K562 (cell line): ENCODE results near the gene NGDN. TPM values are rescaled to one million over a fixed set of nuclear protein-coding genes. Genes with fewer than 3 reads are reported as not detected.

Experiments used
- ATAC-seq: fragments of 200-7000 bp; cut with Tn5 transposase; 3 replicates; pipeline ENCODE4 v1.9.1; 2020; ENCODE audit warnings: moderate library complexity
- BruUV-seq: library from RNA; stranded (reverse); fragments of 400-500 nt; replicated peaks from 2 replicates; lab custom pipeline; 2021; lab: Mats Ljungman, UMichigan
- CTCF ChIA-PET: fragments of 300-600 bp; formaldehyde crosslinking; extraction: SDS; loops from one replicate; lab custom pipeline; 2021; ENCODE audit warnings: low intra/inter-chr PET ratio; lab: Yijun Ruan, JAX
- POLR2A ChIA-PET: fragments of 300-600, 350-650 bp; sonication (Branson Sonifier 250); formaldehyde crosslinking; extraction: SDS; loops from one replicate; lab custom pipeline; 2021; ENCODE audit warnings: antibody characterized with exemption, inconsistent platforms; lab: Yijun Ruan, JAX
- DNase-seq, 4 experiments: peaks; one replicate each; pipeline versions ENCODE4 v3.0.0 to v3.0.0-alpha.2; 2011 to 2018; ENCODE audit warnings: low spot score in 3 of 4, mixed read lengths in 3 of 4; ENCODE audit errors: extremely low read depth in 1 of 4
- FAIRE-seq: peaks from 2 replicates; lab custom pipeline; 2011; peaks lifted over from hg19 to GRCh38; lab: Jason Lieb, UNC
- H2AFZ ChIP-seq: 2 replicates; pipeline ENCODE4 v1.6.0; 2011; ENCODE audit warnings: low read depth, low read length, control low read depth, inconsistent platforms
- H3K27ac ChIP-seq: fragments of 200-600 bp; 3 replicates; pipeline ENCODE4 v1.8.0; 2011; ENCODE audit warnings: low read depth, mild to moderate bottlenecking, control low read depth, inconsistent platforms, low read length, moderate library complexity, mixed read lengths; ENCODE audit errors: extremely low read depth
- H3K27me3 ChIP-seq, 2 experiments: fragments of 300-600 bp in 1 of 2; 2 replicates in 1 of 2; 3 replicates in 1 of 2; pipeline versions ENCODE4 v1.6.0 to v1.8.0; 2011; ENCODE audit warnings: inconsistent platforms in 2 of 2, low read length in 2 of 2, mild to moderate bottlenecking in 1 of 2, mixed read lengths in 1 of 2, moderate library complexity in 1 of 2; ENCODE audit not compliant: control insufficient read depth in 2 of 2, insufficient read depth in 2 of 2
- H3K36me3 ChIP-seq: fragments of 300-600 bp; 3 replicates; pipeline ENCODE4 v1.8.0; 2011; ENCODE audit warnings: mild to moderate bottlenecking, low read length, inconsistent platforms; ENCODE audit not compliant: control insufficient read depth, insufficient read depth
- H3K4me1 ChIP-seq, 2 experiments: fragments of 200-600 bp in 1 of 2; replicated peaks in 1 of 2; 2 replicates in 1 of 2; 3 replicates in 1 of 2; pipeline versions ENCODE4 v1.5.1 to v1.8.0; 2011; ENCODE audit warnings: inconsistent platforms in 2 of 2, low read length in 2 of 2, mild to moderate bottlenecking in 1 of 2, mixed read lengths in 1 of 2, moderate library complexity in 1 of 2; ENCODE audit not compliant: control insufficient read depth in 2 of 2, insufficient read depth in 2 of 2
- H3K4me2 ChIP-seq: 2 replicates; pipeline ENCODE4 v1.6.1; 2011; ENCODE audit warnings: low read length, control low read depth, inconsistent platforms, mixed read lengths; ENCODE audit not compliant: insufficient read depth
- H3K4me3 ChIP-seq: fragments of 200-600 bp; sonication (generic), shearing (Covaris generic); 2 replicates; pipeline ENCODE4 v1.5.1; 2016; ENCODE audit warnings: control low read depth, inconsistent platforms
- H3K79me2 ChIP-seq: fragments of 200-600 bp; 3 replicates; pipeline ENCODE4 v1.8.0; 2011; ENCODE audit warnings: low read length, inconsistent platforms; ENCODE audit not compliant: control insufficient read depth, insufficient read depth
- H3K9ac ChIP-seq, 2 experiments: 2 replicates each; pipeline versions ENCODE4 v1.6.0 to v1.6.1; 2011; ENCODE audit warnings: low read depth in 2 of 2, low read length in 2 of 2, control low read depth in 1 of 2, inconsistent platforms in 1 of 2, mild to moderate bottlenecking in 1 of 2, mixed read lengths in 1 of 2; ENCODE audit not compliant: insufficient read depth in 1 of 2
- H3K9me1 ChIP-seq: one replicate; pipeline ENCODE4 v1.6.0; 2011; ENCODE audit warnings: inconsistent platforms, mild to moderate bottlenecking, low read length, moderate library complexity; ENCODE audit not compliant: control insufficient read depth, insufficient read depth
- H3K9me3 ChIP-seq: replicated peaks from 2 replicates; pipeline ENCODE4 v1.5.1; 2011; ENCODE audit warnings: low read depth, low read length, inconsistent platforms; ENCODE audit not compliant: control insufficient read depth, insufficient read depth
- H4K20me1 ChIP-seq: replicated peaks from 2 replicates; pipeline ENCODE4 v1.6.1; 2011; ENCODE audit warnings: low read length, inconsistent platforms, mixed read lengths; ENCODE audit not compliant: control insufficient read depth, insufficient read depth
- CTCF ChIP-seq, 3 experiments: IDR thresholded peaks in 2 of 3; conservative IDR thresholded peaks in 1 of 3; 2 replicates each; pipeline ENCODE4 v1.5.1; 2011 to 2012; ENCODE audit warnings: low read length in 3 of 3, mild to moderate bottlenecking in 3 of 3, control low read depth in 2 of 3, improper control_type of control experiment in 1 of 3, inconsistent platforms in 1 of 3, low read depth in 1 of 3, mixed read lengths in 1 of 3, moderate library complexity in 1 of 3; ENCODE audit not compliant: insufficient read depth in 2 of 3
- RAD21 ChIP-seq, 2 experiments: fragments of 250-450 bp in 1 of 2; fragments of 450-650 bp in 1 of 2; sonication (Bioruptor Pico) in 1 of 2; formaldehyde crosslinking in 1 of 2; IDR thresholded peaks in 1 of 2; conservative IDR thresholded peaks in 1 of 2; 2 replicates each; pipeline versions ENCODE4 v1.4.0 to v1.8.0; 2020 to 2022; ENCODE audit warnings: mild to moderate bottlenecking in 2 of 2, moderate library complexity in 1 of 2
- ZNF24 ChIP-seq: fragments of 450-650 bp; IDR thresholded peaks from 2 replicates; pipeline ENCODE4 v1.6.1; 2016
- WGBS: fragments of 100-300 bp; shearing (Covaris generic); methylation state at CpG from one replicate; pipeline ENCODE4 v1.1.6; 2016; ENCODE audit warnings: low coverage, mixed read lengths; ENCODE audit not compliant: insufficient coverage; ENCODE audit errors: missing lambda C conversion rate; 5-methylcytosine and 5-hydroxymethylcytosine counted together
- in situ Hi-C: fragments of 300-500 bp; cut with MboI; formaldehyde crosslinking; loops from 4 replicates; pipeline ENCODE4 v1.15.0; 2018; ENCODE audit warnings: inconsistent platforms, mixed read lengths
- intact Hi-C: fragments of 100-400 bp; cut with micrococcal nuclease; formaldehyde crosslinking; loops from 2 replicates; pipeline ENCODE4 v1.14.2; 2022
- polyA plus RNA-seq, 8 experiments: library from polyadenylated mRNA; depleted of rRNA in 4 of 8; stranded (reverse) in 5 of 8; unstranded in 3 of 8; fragments of >200 nt; fragmentation: Nextera tagmentation in 2 of 8; fragmentation: Illumina TruSeq in 1 of 8; extraction: Ambion mirVana in 2 of 8; extraction: Trizol in 1 of 8; gene quantifications; 2 replicates each; pipeline versions ENCODE4 v1.2.1 to v1.2.3, GENCODE V29; 2011 to 2014; ENCODE audit warnings: inconsistent platforms in 1 of 8, missing spikeins in 1 of 8
- total RNA-seq, 7 experiments: library from RNA; depleted of rRNA in 6 of 7; stranded (reverse); fragments of >200 nt in 6 of 7; fragmentation: Illumina TruSeq in 2 of 7; extraction: Trizol in 2 of 7; gene quantifications; 2 replicates each; pipeline versions ENCODE4 v1.2.1 to v1.2.3, GENCODE V29; 2011 to 2021; ENCODE audit warnings: low replicate concordance in 1 of 7
- TF ChIP-seq, protein P1 (sequence below), 2 experiments: fragments of 450-650 bp; formaldehyde crosslinking in 1 of 2; IDR thresholded peaks; 2 replicates each; pipeline versions ENCODE4 v1.4.0 to v1.6.1; 2014 to 2020; ENCODE audit warnings: mild to moderate bottlenecking in 2 of 2, borderline replicate concordance in 1 of 2, low read depth in 1 of 2
- TF ChIP-seq, protein P2 (sequence below): fragments of 450-650 bp; formaldehyde crosslinking; IDR thresholded peaks from 2 replicates; pipeline ENCODE4 v1.4.0; 2020; ENCODE audit warnings: mild to moderate bottlenecking, moderate library complexity
- TF ChIP-seq, protein P3 (sequence below): fragments of 250-450 bp; sonication (Bioruptor Pico); IDR thresholded peaks from 2 replicates; pipeline ENCODE4 v1.5.0; 2020; ENCODE audit warnings: mild to moderate bottlenecking

Gene NGDN
- total and polyA plus RNA-seq, 9 of the 15 experiments (the other 6 are each of a cell fraction or from before 2014, with no cell fraction given) = 42.9 to 195 (median 74.9) TPM

GRCh38 chr14:23478109-23478759, 8.7 kb downstream of the NGDN start:
- no peaks in the 10 kb centered on the region for H3K27me3 ChIP-seq
- intact Hi-C loops = loop anchor here (1.0 kb wide), 1 partner anchor 81 kb away; no protein-coding TSS in a partner anchor
- no peak overlapping the region for H3K4me3 ChIP-seq
- H3K36me3 ChIP-seq = peaks cover 55% of the 10 kb centered on the region
- CTCF ChIA-PET = interaction anchor here (0.6 to 2.8 kb wide), 5 partner anchors 61 to 151 kb away, joined by 5 to 22 read pairs (median 9); no protein-coding TSS in a partner anchor
- no peak overlapping the region for H3K4me2 ChIP-seq
- DNase-seq = peak; percentile 20 to 51 (median 26)
- peak; percentile 69 for FAIRE-seq
- BruUV-seq = no TSS peak
- H3K9me1 ChIP-seq = no peaks in the 10 kb centered on the region
- peak; percentile 55; the same call in 2 of the 3 replicates for ATAC-seq
- no peak overlapping the region for H3K9ac ChIP-seq
- H4K20me1 ChIP-seq = 0 out of 2 replicates have a peak, but pooled peaks cover 5% of the 10 kb centered on the region
- H2AFZ ChIP-seq = no peak overlapping the region
- H3K79me2 ChIP-seq = no peaks in the 10 kb centered on the region
- H3K27ac ChIP-seq = no peak overlapping the region
- in situ Hi-C loops = no loop called here
- 14% methylated on average over 5 of the region's 5 CpGs for WGBS
- H3K4me1 ChIP-seq = no peaks in the 10 kb centered on the region
- POLR2A ChIA-PET = interaction anchor here (0.6 kb wide), 1 partner anchor 87 kb away, joined by 3 read pairs; no protein-coding TSS in a partner anchor
- H3K9me3 ChIP-seq = no peaks in the 10 kb centered on the region
- peak; percentile 67 to 77 for TF ChIP-seq RAD21 (CRISPR knock-in tag; conservative IDR thresholded peaks at IDR 0.05 in 1 of 2, IDR thresholded peaks at IDR 0.05 in 1 of 2)
- TF ChIP-seq CTCF (IDR thresholded peaks at IDR 0.05 in 2 of 3, conservative IDR thresholded peaks at IDR 0.05 in 1 of 3; ENCODE audit: insufficient read depth in 2 of 3, low read depth in 1 of 3, low read length in 3 of 3) = peak; percentile 46 to 65 (median 53); a peak in 5 of 6 replicates
- TF ChIP-seq ZNF24 = no peak
- TF ChIP-seq, protein P1, sequence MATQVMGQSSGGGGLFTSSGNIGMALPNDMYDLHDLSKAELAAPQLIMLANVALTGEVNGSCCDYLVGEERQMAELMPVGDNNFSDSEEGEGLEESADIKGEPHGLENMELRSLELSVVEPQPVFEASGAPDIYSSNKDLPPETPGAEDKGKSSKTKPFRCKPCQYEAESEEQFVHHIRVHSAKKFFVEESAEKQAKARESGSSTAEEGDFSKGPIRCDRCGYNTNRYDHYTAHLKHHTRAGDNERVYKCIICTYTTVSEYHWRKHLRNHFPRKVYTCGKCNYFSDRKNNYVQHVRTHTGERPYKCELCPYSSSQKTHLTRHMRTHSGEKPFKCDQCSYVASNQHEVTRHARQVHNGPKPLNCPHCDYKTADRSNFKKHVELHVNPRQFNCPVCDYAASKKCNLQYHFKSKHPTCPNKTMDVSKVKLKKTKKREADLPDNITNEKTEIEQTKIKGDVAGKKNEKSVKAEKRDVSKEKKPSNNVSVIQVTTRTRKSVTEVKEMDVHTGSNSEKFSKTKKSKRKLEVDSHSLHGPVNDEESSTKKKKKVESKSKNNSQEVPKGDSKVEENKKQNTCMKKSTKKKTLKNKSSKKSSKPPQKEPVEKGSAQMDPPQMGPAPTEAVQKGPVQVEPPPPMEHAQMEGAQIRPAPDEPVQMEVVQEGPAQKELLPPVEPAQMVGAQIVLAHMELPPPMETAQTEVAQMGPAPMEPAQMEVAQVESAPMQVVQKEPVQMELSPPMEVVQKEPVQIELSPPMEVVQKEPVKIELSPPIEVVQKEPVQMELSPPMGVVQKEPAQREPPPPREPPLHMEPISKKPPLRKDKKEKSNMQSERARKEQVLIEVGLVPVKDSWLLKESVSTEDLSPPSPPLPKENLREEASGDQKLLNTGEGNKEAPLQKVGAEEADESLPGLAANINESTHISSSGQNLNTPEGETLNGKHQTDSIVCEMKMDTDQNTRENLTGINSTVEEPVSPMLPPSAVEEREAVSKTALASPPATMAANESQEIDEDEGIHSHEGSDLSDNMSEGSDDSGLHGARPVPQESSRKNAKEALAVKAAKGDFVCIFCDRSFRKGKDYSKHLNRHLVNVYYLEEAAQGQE (IDR thresholded peaks at IDR 0.05; ENCODE audit: borderline replicate concordance) = peak; percentile 70
- TF ChIP-seq, protein P1 (CRISPR knock-in tag; IDR thresholded peaks at IDR 0.05; ENCODE audit: low read depth) = no peak
- TF ChIP-seq, protein P2, sequence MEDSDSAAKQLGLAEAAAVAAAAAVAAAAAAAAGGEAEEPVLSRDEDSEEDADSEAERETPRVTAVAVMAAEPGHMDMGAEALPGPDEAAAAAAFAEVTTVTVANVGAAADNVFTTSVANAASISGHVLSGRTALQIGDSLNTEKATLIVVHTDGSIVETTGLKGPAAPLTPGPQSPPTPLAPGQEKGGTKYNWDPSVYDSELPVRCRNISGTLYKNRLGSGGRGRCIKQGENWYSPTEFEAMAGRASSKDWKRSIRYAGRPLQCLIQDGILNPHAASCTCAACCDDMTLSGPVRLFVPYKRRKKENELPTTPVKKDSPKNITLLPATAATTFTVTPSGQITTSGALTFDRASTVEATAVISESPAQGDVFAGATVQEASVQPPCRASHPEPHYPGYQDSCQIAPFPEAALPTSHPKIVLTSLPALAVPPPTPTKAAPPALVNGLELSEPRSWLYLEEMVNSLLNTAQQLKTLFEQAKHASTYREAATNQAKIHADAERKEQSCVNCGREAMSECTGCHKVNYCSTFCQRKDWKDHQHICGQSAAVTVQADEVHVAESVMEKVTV = peak; percentile 50
- TF ChIP-seq, protein P3, sequence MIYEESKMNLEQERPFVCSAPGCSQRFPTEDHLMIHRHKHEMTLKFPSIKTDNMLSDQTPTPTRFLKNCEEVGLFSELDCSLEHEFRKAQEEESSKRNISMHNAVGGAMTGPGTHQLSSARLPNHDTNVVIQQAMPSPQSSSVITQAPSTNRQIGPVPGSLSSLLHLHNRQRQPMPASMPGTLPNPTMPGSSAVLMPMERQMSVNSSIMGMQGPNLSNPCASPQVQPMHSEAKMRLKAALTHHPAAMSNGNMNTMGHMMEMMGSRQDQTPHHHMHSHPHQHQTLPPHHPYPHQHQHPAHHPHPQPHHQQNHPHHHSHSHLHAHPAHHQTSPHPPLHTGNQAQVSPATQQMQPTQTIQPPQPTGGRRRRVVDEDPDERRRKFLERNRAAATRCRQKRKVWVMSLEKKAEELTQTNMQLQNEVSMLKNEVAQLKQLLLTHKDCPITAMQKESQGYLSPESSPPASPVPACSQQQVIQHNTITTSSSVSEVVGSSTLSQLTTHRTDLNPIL (CRISPR knock-in tag) = no peak
